Naive B cell (primary cell): Measurements from ENCODE around the gene IRAK4. TPM values are rescaled to one million over a fixed set of nuclear protein-coding genes. Genes with fewer than 3 reads are reported as not detected.
A peak's percentile ranks its signal among the peaks of the same experiment; 100 is the strongest.
"Not testable (repeated sequence)": the region's sequence is repeated elsewhere in the genome, so short reads cannot be mapped to it uniquely, and the experiment has no call there.

ENCODE experiments used
- ATAC-seq, 2 donors: fragments of 150-1000 bp; cut with Tn5 transposase; 2 replicates each; pipeline ENCODE4 v1.10.0; 2021; ENCODE audit warnings: low read depth in 2 of 2, mild to moderate bottlenecking in 2 of 2, moderate library complexity in 2 of 2
- DNase-seq: peaks from one replicate; pipeline ENCODE4 v3.0.0; 2022
- H3K27ac Mint-ChIP-seq, 6 donors: one replicate each; pipeline ENCODE4 v1.8.0; 2020 to 2022; ENCODE audit warnings: mild to moderate bottlenecking in 6 of 6, mixed read lengths in 6 of 6, moderate library complexity in 5 of 6, inconsistent platforms in 2 of 6
- H3K27me3 Mint-ChIP-seq, 3 donors: one replicate each; pipeline ENCODE4 v1.8.0; 2021 to 2022; ENCODE audit warnings: mixed read lengths in 3 of 3, mild to moderate bottlenecking in 1 of 3
- H3K36me3 Mint-ChIP-seq, 2 donors: one replicate each; pipeline ENCODE4 v1.8.0; 2020 to 2022; ENCODE audit warnings: mixed read lengths in 2 of 2, inconsistent platforms in 1 of 2, mild to moderate bottlenecking in 1 of 2
- H3K4me1 Mint-ChIP-seq, 3 donors: one replicate each; pipeline ENCODE4 v1.8.0; 2020 to 2022; ENCODE audit warnings: mixed read lengths in 3 of 3, inconsistent platforms in 1 of 3, mild to moderate bottlenecking in 1 of 3, moderate library complexity in 1 of 3
- H3K4me3 Mint-ChIP-seq, 8 donors: one replicate each; pipeline ENCODE4 v1.8.0; 2020 to 2022; ENCODE audit warnings: mild to moderate bottlenecking in 8 of 8, mixed read lengths in 8 of 8, moderate library complexity in 8 of 8, inconsistent platforms in 2 of 8
- H3K9me3 Mint-ChIP-seq, 7 donors: one replicate each; pipeline ENCODE4 v1.8.0; 2020 to 2022; ENCODE audit warnings: mixed read lengths in 7 of 7, mild to moderate bottlenecking in 5 of 7, inconsistent platforms in 2 of 7, moderate library complexity in 1 of 7
- polyA plus RNA-seq, 6 donors: library from polyadenylated mRNA; unstranded; fragments of 300-500 nt; fragmentation: Illumina TruSeq; gene quantifications; one replicate each; pipeline ENCODE4 v1.2.3, GENCODE V29; 2021; ENCODE audit warnings: low read depth in 6 of 6

Gene IRAK4
- polyA plus RNA-seq, 6 donors from 2014 or later, result 26.9 to 35.6 (median 33.0) TPM

DNA sequence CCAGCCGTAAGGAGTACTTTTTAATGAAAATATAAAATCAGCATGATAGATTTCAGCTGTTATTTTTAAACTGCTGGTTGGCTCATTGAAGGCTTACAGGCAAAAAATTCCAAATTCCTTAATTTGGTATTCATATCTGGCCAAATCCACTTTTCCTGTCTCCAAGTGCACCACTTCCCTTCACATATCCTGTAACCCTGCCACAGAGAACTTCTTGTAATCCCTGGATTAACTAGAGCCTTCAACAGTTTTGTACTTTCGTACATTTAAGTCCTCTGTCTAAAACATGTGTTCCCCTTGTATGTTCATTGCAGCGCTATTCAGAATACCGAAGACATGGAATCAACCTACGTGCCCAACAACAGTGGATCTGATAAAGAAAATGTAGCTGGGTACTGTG is 9.7 kb upstream of the IRAK4 start:
- Mint-ChIP-seq H3K4me3 (no peak overlapping the region), H3K36me3 (peaks cover 14 to 27% of the 10 kb centered on the region in 2 donors), H3K27me3 (no peaks in the 10 kb centered on the region), H3K27ac (no peak overlapping the region), H3K4me1 (peaks cover 8 to 19% (median 12%) of the 10 kb centered on the region in 3 donors), H3K9me3 (no peaks in the 10 kb centered on the region)
- DNase-seq (no peak), ATAC-seq (no peak)

DNA sequence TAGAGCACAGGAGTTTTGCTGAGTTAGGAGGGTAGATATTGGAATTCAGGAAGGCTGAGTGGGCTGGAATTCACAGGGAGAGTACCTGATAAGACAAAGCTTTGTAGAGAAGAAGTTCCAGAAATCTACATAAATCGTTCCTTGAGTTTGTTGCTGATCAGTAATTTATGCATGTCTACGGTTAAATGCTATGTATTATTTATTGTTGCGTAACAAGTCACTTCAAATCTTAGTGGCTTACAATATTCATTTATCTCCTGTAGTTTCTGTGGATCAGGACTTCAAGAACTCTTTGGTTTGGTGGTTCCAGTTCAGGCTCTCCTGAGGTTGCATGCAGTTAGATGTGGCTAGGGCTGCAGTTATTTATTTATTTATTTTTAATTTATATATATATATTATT is 7.9 kb upstream of the IRAK4 start:
- DNase-seq (no peak), ATAC-seq (no peak)
- peaks cover 0 to 21% of the 10 kb centered on the region in 2 donors for H3K36me3 Mint-ChIP-seq
- no peak overlapping the region for H3K4me3 Mint-ChIP-seq
- H3K9me3 Mint-ChIP-seq, result no peaks in the 10 kb centered on the region
- H3K27me3 Mint-ChIP-seq, result no peaks in the 10 kb centered on the region
- no peak overlapping the region for H3K27ac Mint-ChIP-seq
- peaks cover 10 to 26% (median 16%) of the 10 kb centered on the region in 3 donors for H3K4me1 Mint-ChIP-seq

DNA sequence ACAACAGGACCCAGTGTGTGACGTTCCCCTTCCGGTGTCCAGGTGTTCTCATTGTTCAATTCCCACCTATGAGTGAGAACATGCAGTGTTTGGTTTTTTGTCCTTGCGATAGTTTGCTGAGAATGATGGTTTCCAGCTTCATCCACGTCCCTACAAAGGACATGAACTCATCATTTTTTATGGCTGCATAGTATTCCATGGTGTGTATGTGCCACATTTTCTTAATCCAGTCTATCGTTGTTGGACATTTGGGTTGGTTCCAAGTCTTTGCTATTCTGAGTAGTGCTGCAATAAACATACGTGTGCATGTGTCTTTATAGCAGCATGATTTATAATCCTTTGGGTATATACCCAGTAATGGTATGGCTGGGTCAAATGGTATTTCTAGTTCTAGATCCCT is 7.4 kb upstream of the IRAK4 start:
- not testable (repeated sequence) for H3K27me3 Mint-ChIP-seq, H3K4me3 Mint-ChIP-seq, DNase-seq, H3K9me3 Mint-ChIP-seq, H3K27ac Mint-ChIP-seq, ATAC-seq
- Mint-ChIP-seq H3K4me1 (peaks cover 15 to 29% (median 20%) of the 10 kb centered on the region in 3 donors), H3K36me3 (peaks cover 0 to 19% of the 10 kb centered on the region in 2 donors)

DNA sequence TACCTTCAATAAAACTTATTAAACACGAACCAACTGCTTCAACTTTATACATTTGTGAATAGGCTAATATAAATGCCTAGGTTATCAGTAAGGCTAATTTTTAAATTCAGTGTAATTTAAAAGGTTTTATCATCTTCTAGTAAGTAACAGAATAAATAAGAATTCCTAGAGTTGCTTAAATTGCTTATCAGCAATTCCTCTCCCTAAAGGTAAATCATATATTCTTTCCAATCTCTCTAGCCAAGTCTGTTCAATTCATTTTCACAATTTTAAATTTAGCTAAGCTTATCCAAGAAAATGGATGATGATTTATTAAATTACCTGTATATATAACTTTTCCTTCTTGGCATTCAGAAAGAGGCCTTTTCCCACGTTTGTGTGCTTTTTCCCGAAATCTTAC is 4.7 kb upstream of the IRAK4 start:
- H3K36me3 Mint-ChIP-seq, result peaks cover 0 to 18% of the 10 kb centered on the region in 2 donors
- no peaks in the 10 kb centered on the region for H3K9me3 Mint-ChIP-seq
- no peak for ATAC-seq

DNA sequence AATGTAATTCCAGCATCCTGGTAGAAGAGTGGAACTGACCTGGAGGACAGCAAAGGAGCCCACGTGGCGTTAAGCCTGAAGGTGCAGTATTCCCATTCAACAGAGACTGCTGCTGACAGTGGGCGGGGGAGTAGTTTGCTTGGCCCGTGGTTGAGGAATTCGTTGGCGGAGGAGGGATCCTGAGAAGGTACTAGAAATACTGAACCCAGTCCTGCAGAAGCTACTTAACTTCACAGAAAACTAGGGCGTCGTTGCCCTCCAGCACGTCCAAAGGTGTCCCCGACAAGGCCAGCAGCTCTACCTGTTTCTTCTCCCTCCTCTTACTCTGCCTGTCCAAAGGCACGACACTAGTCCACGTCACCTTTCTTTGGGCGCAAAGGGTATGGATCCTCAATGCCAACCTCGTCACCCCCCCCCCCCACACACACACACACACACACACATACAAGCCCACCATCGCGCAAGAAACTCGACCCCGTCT is 464 bp upstream of the IRAK4 start:
- DNase-seq, result no peak

More for the DNA sequence above, 4.7 kb upstream of the IRAK4 start:
- no peak overlapping the region for H3K4me3 Mint-ChIP-seq
- no peak overlapping the region for H3K27ac Mint-ChIP-seq
- H3K27me3 Mint-ChIP-seq, result no peaks in the 10 kb centered on the region
- DNase-seq, result no peak
- peaks cover 33 to 49% (median 36%) of the 10 kb centered on the region in 3 donors for H3K4me1 Mint-ChIP-seq

DNA sequence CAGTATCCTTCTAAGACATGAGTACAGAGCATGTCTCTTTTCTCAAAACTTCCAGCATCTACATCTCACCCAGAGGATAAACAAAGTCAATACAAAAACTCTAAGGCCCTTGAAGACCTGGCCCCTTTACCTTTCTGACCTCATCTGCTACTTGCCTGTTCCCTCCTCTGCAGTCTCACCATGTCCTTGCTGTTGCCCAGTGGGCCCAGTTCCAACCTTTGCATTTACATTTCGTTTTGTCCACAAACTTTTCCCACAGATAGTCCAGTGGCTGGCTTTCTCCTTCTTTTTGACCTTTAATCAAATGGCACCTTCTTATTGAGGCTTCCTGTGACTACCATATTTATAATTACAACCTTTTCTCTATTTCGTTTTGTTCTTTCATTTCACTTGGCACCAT is 1.6 kb downstream of the IRAK4 start:
- peak overlapping the region; percentile 97 to 99 (median 98) for H3K4me3 Mint-ChIP-seq

More for the DNA sequence above, 464 bp upstream of the IRAK4 start:
- ATAC-seq, result peak; percentile 2
- Mint-ChIP-seq H3K36me3 (peaks cover 0 to 8% of the 10 kb centered on the region in 2 donors), H3K9me3 (no peaks in the 10 kb centered on the region), H3K4me3 (peak overlapping the region; percentile 97 to 99 (median 98)), H3K4me1 (peaks cover 55 to 63% (median 57%) of the 10 kb centered on the region in 3 donors), H3K27me3 (no peaks in the 10 kb centered on the region), H3K27ac (peak overlapping the region; percentile 93 to 99 (median 99))

DNA sequence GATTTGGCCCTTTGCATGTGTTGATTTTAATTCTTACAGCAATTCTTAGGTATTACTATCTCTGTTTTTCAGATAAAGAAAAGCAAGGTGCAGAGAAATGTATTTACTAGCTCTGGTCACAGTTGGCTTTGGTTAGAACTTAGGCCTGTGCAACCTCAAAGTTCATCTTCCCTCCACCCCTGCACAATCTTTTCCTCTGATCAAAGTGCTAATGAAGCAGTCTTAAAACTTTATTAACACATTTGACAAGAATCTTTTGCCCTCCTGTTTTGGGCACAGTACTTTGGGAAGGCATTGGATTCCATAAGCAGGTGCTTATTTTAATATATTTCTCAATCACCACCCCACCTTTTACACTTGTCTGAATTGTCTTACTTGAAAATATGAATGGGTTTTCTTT is 2.7 kb downstream of the IRAK4 start:
- H3K27ac Mint-ChIP-seq, result peak overlapping the region in 1 of 6 donors; percentile 29
- peaks cover 52 to 57% (median 56%) of the 10 kb centered on the region in 3 donors for H3K4me1 Mint-ChIP-seq
- no peak for DNase-seq
- H3K4me3 Mint-ChIP-seq, result peak overlapping the region in 5 of 8 donors; percentile 31 to 99 (median 65)
- H3K36me3 Mint-ChIP-seq, result no peaks in the 10 kb centered on the region
- no peak for ATAC-seq
- no peaks in the 10 kb centered on the region for H3K9me3 Mint-ChIP-seq
- no peaks in the 10 kb centered on the region for H3K27me3 Mint-ChIP-seq

More for the DNA sequence above, 1.6 kb downstream of the IRAK4 start:
- Mint-ChIP-seq H3K4me1 (peaks cover 60 to 62% (median 62%) of the 10 kb centered on the region in 3 donors), H3K27me3 (no peaks in the 10 kb centered on the region), H3K36me3 (no peaks in the 10 kb centered on the region), H3K27ac (peak overlapping the region in 4 of 6 donors; percentile 51 to 96 (median 79)), H3K9me3 (no peaks in the 10 kb centered on the region)
- DNase-seq, result no peak
- ATAC-seq, result no peak

DNA sequence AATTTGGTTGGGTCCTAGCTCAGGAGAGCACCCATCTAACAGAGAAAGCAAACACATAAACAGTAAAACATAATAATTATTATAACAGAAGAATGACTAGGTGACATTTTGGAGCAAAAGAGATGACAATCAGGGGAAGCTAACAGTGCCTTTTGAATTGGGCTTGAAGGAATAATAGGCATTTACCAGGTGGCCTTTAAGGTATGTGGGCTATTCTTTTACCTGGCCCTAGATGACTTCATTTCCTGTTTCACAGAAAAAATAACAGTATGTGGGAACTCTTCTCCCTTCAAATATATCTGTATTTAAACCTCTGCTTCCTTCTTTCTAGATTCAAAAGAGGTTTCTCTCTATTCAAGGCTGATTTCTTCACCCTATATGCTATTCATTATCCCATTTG is 3.8 kb downstream of the IRAK4 start:
- no peak for DNase-seq
- ATAC-seq, result no peak
- no peaks in the 10 kb centered on the region for H3K27me3 Mint-ChIP-seq
- peak overlapping the region in 1 of 6 donors; percentile 36 for H3K27ac Mint-ChIP-seq
- no peaks in the 10 kb centered on the region for H3K36me3 Mint-ChIP-seq
- peak overlapping the region in 2 of 8 donors; percentile 58 to 65 for H3K4me3 Mint-ChIP-seq
- no peaks in the 10 kb centered on the region for H3K9me3 Mint-ChIP-seq
- H3K4me1 Mint-ChIP-seq, result peaks cover 43 to 52% (median 48%) of the 10 kb centered on the region in 3 donors

DNA sequence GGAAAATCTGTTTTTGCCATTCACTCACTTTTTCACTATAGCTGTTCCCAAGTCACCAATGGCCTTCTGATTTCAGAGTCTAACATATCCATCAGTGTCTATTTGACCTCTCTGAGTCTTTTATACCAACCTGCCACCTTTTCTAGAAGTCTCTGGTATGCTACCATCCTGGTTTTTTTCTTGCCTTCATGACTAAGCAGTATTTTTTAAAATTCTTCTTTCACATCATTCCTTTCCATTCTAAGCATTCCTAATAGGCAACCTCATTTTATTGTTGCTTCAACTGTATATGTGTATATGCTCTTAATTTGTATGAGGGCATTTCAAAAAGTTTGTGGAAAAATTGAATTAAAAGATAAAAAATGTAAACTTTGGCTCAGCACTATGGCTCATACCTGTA is 5.0 kb downstream of the IRAK4 start:
- ATAC-seq (no peak), DNase-seq (no peak)
- Mint-ChIP-seq H3K27me3 (no peaks in the 10 kb centered on the region), H3K9me3 (no peaks in the 10 kb centered on the region), H3K4me1 (peaks cover 32 to 41% (median 41%) of the 10 kb centered on the region in 3 donors), H3K36me3 (peaks cover 0 to 5% of the 10 kb centered on the region in 2 donors), H3K4me3 (no peak overlapping the region), H3K27ac (peak overlapping the region in 2 of 6 donors; percentile 49 to 53)

DNA sequence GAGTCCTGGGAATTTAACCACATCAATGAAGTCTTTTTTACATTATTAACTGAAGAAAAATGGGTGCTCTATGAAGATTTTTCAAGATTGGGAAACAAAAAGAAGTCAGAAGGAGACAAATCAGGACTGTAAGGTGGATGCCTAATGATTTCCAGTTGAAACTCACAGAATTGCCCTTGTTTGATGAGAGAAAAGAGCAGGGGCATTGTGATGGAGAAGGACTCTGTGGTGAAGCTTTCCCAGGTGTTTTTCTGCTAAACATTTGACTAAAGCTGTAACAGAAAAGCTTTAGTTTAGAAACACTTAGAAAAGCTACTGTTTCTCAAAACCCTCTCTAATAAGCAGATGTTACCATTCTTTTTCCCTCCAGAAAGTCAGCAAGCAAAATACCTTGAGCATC is 5.8 kb downstream of the IRAK4 start:
- Mint-ChIP-seq H3K4me3 (no peak overlapping the region), H3K27me3 (no peaks in the 10 kb centered on the region), H3K27ac (no peak overlapping the region), H3K4me1 (peaks cover 28 to 36% (median 34%) of the 10 kb centered on the region in 3 donors), H3K36me3 (peaks cover 0 to 8% of the 10 kb centered on the region in 2 donors), H3K9me3 (no peaks in the 10 kb centered on the region)
- DNase-seq, result no peak
- no peak for ATAC-seq

DNA sequence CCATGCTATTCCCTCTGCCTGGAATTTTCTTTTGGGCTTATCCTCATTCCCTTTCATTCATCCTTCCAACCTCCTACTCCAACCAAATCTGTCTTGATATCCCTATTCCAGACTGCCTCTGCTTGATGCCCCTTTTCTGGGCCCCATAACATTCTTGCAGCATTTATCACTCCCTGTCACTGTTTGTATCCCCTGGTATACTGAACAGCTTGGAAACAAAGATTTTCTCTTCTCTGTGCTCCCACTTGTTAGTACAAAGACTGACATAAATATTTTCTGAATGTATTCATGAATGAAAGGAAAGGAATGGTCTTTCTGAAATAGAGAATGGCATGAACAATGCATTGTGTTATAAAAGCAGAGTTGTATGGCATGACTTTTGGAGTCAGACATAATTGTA is 7.5 kb downstream of the IRAK4 start:
- Mint-ChIP-seq H3K4me3 (no peak overlapping the region), H3K27ac (no peak overlapping the region), H3K27me3 (no peaks in the 10 kb centered on the region), H3K36me3 (peaks cover 8 to 17% of the 10 kb centered on the region in 2 donors), H3K4me1 (peaks cover 23 to 30% (median 26%) of the 10 kb centered on the region in 3 donors), H3K9me3 (no peaks in the 10 kb centered on the region)
- ATAC-seq, result no peak
- no peak for DNase-seq

DNA sequence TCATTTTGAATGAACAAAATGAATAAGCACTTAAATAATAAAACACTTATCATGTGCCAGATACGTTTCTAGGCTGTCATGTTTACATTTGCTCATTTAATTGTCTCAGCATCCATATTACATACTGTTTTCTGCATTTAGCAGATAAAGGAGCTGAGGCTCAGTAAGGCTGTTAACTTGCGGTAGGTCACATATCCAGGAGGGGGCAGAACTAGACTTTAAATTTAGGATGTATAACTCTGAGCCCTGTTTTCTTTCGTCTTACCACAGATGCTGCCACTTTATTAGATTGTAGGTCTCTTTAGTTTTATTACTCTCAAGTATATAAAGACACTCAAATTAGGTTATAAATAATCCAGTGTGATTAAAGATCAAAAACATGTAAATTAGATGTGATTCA is 17.7 kb downstream of the IRAK4 start:
- H3K36me3 Mint-ChIP-seq, result peaks cover 0 to 27% of the 10 kb centered on the region in 2 donors
- no peak overlapping the region for H3K4me3 Mint-ChIP-seq
- H3K27me3 Mint-ChIP-seq, result no peaks in the 10 kb centered on the region
- H3K9me3 Mint-ChIP-seq, result no peaks in the 10 kb centered on the region
- H3K27ac Mint-ChIP-seq, result no peak overlapping the region
- H3K4me1 Mint-ChIP-seq, result peaks cover 0 to 5% (median 0%) of the 10 kb centered on the region in 3 donors
- ATAC-seq (peak; percentile 56 to 67), DNase-seq (peak; percentile 23)

DNA sequence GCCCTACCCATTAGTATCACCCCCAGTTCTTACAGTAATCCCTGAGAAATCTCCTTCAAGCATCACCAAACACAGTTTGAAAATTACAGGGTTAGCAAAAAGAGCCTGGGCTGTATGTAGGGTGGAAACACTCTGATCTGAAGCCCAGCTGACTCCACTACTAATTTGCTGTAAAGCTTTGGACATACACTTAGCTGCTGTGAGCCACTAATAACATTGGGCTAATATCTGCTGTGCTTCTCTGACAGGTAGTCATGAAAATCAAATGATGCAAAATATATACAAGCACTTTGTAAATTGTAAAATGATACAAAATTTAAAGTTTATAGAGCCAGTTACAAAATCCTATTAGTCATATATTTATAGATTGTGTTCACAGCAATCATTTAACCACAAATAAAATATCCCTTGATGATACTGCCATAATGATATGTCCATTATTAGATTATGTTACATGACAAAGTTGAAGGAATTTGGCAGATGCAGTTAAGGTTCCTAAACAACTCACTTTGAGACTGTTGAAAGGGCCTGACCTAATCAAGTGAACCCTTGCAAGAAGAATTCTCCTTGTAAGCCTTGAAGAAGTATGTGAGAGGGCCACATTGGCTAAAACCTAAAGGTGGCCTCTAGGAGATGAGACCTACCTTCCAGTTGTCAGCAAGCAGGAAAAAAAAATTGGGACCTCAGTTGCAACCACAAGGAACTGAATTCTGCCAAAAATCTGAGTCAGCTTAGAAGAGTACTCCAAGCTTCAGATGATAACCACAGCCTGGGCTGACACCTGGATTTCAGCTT is 28.3 kb downstream of the IRAK4 start:
- H3K27me3 Mint-ChIP-seq, result no peaks in the 10 kb centered on the region
- H3K4me3 Mint-ChIP-seq, result no peak overlapping the region
- ATAC-seq, result no peak
- no peak overlapping the region for H3K27ac Mint-ChIP-seq
- H3K9me3 Mint-ChIP-seq, result no peaks in the 10 kb centered on the region
- no peak for DNase-seq
- peaks cover 0 to 4% (median 3%) of the 10 kb centered on the region in 3 donors for H3K4me1 Mint-ChIP-seq
- H3K36me3 Mint-ChIP-seq, result peaks cover 6 to 7% of the 10 kb centered on the region in 2 donors

DNA sequence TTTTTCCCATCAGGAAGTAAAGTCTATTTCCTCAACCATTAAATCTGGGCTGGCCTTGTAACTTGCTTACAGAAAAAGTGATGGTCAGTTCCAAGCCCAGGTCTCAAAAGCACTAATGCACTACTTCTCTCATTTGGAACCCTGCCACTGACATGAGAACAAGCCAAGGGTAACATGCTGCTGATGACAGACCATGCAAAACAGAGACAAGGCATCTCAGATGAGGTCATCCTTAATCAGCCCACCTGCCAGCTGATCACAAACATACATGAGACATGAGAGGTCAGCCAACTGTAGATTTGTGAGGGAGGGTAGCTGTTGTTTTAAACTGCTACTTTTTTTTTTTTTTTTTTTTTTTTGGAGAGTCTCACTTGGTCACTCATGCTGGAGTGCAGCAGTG is 31.2 kb downstream of the IRAK4 start:
- Mint-ChIP-seq H3K4me3 (no peak overlapping the region), H3K36me3 (peaks cover 4 to 8% of the 10 kb centered on the region in 2 donors), H3K9me3 (no peaks in the 10 kb centered on the region), H3K27me3 (no peaks in the 10 kb centered on the region), H3K4me1 (peaks cover 0 to 10% (median 5%) of the 10 kb centered on the region in 3 donors), H3K27ac (peak overlapping the region in 2 of 6 donors; percentile 39 to 54)
- DNase-seq, result no peak
- peak; percentile 20 to 38 for ATAC-seq
